GM10266 (cell line): ENCODE results near the gene CFLAR.
A peak's percentile ranks its signal among the peaks of the same experiment; 100 is the strongest.

Experiments
- DNase-seq: peaks from one replicate; pipeline ENCODE4 v3.0.0; 2012; ENCODE audit errors: extremely low spot score
- TF ChIP-seq, protein P1 (sequence below): IDR thresholded peaks from 2 replicates; pipeline ENCODE4 v1.5.1; 2012; ENCODE audit warnings: mild to moderate bottlenecking, low read depth; ENCODE audit not compliant: control insufficient read depth, insufficient read depth; ENCODE audit errors: missing control alignments

Gene CFLAR

GRCh38 chr2:201128033-201128432, 12.1 kb downstream of the CFLAR start:
- TF ChIP-seq, protein P1, sequence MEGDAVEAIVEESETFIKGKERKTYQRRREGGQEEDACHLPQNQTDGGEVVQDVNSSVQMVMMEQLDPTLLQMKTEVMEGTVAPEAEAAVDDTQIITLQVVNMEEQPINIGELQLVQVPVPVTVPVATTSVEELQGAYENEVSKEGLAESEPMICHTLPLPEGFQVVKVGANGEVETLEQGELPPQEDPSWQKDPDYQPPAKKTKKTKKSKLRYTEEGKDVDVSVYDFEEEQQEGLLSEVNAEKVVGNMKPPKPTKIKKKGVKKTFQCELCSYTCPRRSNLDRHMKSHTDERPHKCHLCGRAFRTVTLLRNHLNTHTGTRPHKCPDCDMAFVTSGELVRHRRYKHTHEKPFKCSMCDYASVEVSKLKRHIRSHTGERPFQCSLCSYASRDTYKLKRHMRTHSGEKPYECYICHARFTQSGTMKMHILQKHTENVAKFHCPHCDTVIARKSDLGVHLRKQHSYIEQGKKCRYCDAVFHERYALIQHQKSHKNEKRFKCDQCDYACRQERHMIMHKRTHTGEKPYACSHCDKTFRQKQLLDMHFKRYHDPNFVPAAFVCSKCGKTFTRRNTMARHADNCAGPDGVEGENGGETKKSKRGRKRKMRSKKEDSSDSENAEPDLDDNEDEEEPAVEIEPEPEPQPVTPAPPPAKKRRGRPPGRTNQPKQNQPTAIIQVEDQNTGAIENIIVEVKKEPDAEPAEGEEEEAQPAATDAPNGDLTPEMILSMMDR, result no peak
- no peak for DNase-seq

DNA sequence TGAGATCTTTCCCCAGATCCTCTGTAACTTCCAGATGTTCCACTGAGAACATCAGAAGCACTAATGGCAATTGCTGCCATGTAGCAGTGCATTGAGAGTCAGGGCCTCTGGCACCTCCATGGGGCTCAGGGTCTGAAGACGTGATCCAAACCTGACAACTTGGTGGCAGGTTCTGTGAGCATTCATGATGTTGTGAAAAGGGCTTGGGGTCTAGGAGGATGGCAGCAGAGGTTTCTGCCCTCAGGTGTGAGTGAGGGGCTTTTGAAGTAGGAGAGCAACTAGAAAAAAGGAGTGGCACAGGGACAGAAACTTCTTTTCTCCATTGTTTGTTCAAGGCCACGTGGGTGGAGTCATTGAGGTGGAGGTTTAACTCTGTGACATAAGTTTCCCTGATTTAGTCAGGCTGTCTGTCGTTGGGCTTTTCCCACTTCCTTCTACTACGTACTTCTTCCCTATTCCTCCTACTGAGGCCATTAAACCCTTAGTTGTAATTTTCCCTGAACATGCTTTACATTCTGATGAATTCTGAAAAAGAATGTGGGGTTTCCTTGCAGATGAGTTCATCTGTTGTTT, 13.1 kb downstream of the CFLAR start:
- TF ChIP-seq, protein P1, result no peak
- DNase-seq, result peak; percentile 45

DNA sequence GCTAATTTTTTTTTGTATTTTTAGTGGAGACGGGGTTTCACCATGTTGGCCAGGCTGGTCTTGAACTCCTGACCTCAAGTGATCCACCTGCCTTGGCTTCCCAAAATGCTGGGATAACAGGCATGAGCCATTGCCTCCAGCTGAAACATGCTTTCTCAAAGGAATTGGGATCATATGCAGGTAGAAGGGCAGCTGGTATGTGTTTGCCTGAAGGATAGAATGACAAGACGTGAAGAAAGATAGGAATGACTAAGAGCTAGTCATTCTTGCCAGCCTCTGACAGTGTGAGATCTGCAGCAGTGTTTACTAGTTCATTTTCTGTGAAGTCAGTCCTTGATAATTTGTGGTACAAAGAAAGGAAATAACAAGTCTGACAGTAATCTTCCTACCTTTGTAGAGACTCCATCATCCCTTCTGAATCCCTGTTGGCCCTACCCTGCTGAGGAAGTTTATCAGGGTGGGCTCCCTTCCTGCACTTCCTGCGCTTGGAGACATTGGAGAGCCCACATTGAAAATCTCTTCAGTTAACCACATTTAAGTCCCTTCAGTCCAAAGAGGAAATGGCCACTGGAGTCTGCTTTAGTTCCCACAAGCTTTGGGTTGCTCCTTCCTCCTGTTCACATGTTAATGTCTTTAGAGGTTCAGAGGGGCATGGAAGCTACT, 14.7 kb downstream of the CFLAR start:
- DNase-seq, result no peak
- TF ChIP-seq, protein P1, result no peak

DNA sequence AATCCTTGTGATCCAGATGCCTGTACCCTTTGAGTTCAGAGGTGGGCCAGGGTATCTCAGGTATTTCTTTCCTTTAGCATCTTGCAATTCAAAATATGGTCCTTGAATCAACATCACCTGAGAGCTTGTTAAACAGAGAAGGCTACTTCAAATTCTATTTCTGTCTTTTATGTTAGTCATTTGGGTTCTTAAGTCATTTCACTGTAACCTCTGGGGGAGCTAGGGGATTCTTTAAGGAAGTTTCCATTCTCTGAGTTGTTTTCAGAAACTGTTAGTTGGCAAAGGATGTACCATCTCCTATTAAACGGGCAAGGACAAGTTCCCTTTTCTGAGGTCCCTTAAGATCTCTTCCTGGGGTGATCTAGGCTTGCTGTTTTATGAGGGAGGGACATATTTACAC, 16.6 kb downstream of the CFLAR start:
- TF ChIP-seq, protein P1, result no peak

DNA sequence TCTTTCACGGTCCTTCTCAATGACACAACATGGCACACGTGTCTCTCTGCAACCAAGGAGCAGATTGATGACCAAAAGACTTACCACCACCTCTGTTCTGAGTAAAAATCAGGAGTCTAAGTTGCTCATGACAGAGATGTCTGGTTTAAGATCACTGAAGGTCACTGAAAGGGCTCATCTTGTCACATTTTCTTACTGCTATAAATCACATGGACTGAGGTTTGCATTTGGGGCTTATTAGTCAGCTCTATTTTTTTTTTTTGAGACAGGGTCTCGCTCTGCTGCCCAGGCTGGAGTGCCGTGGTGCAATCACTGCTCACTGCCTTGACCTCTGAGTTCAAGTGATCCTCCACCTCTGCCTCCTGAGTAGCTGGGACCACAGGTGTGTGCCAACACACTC, 19.4 kb downstream of the CFLAR start:
- TF ChIP-seq, protein P1, result no peak

More for the DNA sequence above, 16.6 kb downstream of the CFLAR start:
- no peak for DNase-seq

GRCh38 chr2:201136889-201137321, 20.9 kb downstream of the CFLAR start:
- TF ChIP-seq, protein P1, result no peak

More for the DNA sequence above, 19.4 kb downstream of the CFLAR start:
- DNase-seq, result no peak

More at GRCh38 chr2:201136889-201137321, 20.9 kb downstream of the CFLAR start:
- DNase-seq, result no peak
